ENCODE results near the gene ZCCHC12.
"Not testable (repeated sequence)": the region's sequence is repeated elsewhere in the genome, so short reads cannot be mapped to it uniquely, and the experiment has no call there.

The ZCCHC12 gene

GRCh38 chrX:118823263-118824172 is at the start of gene ZCCHC12:
ZCCHC12 (plus strand) TSS chrX:118823824; CDS start chrX:118825245, 1,421 bp downstream.
- DNase-seq = no peak

GRCh38 chrX:118779581-118779980 is 44.0 kb upstream of the ZCCHC12 start:
- DNase-seq = no peak

GRCh38 chrX:118780509-118780908 is 43.1 kb upstream of the ZCCHC12 start:
- DNase-seq = no peak

GRCh38 chrX:118780911-118781310 is 42.7 kb upstream of the ZCCHC12 start:
- DNase-seq = no peak

- DNase-seq = no peak
Measured at GRCh38 chrX:118795528-118796280, 27.9 kb upstream of the ZCCHC12 start.

- DNase-seq = no peak
Measured at GRCh38 chrX:118802857-118803256, 20.8 kb upstream of the ZCCHC12 start.

- DNase-seq = no peak
Measured at GRCh38 chrX:118807151-118808017, 16.2 kb upstream of the ZCCHC12 start.

- DNase-seq = not testable (repeated sequence)
Measured at GRCh38 chrX:118817257-118817656, 6.4 kb upstream of the ZCCHC12 start.

- DNase-seq = no peak
Measured at GRCh38 chrX:118824173-118824730, 628 bp downstream of the ZCCHC12 start.

GRCh38 chrX:118825227-118825626 is 1.6 kb downstream of the ZCCHC12 start:
- DNase-seq = no peak

- DNase-seq = no peak
Measured at GRCh38 chrX:118839334-118839958, 15.8 kb downstream of the ZCCHC12 start.

- no peak for DNase-seq
Measured at GRCh38 chrX:118847676-118848075, 24.1 kb downstream of the ZCCHC12 start.

GRCh38 chrX:118853596-118853995 is 30.0 kb downstream of the ZCCHC12 start:
- no peak for DNase-seq

GRCh38 chrX:118855681-118856310 is 32.2 kb downstream of the ZCCHC12 start:
- DNase-seq = no peak

GRCh38 chrX:118857006-118857405 is 33.4 kb downstream of the ZCCHC12 start:
- DNase-seq = no peak

- no peak for DNase-seq
Measured at GRCh38 chrX:118861338-118861737, 37.7 kb downstream of the ZCCHC12 start.

GRCh38 chrX:118862091-118862490 is 38.5 kb downstream of the ZCCHC12 start:
- no peak for DNase-seq

GRCh38 chrX:118862979-118863378 is 39.4 kb downstream of the ZCCHC12 start:
- no peak for DNase-seq

- no peak for DNase-seq
Measured at GRCh38 chrX:118864063-118864635, 40.5 kb downstream of the ZCCHC12 start.

GRCh38 chrX:118865231-118865630 is 41.6 kb downstream of the ZCCHC12 start:
- DNase-seq = no peak

- no peak for DNase-seq
Measured at GRCh38 chrX:118867251-118867650, 43.6 kb downstream of the ZCCHC12 start.

Data from cortex of kidney (tissue), 1 donor.